Measurements from ENCODE around the gene PIK3R5.

The PIK3R5 gene

GRCh38 chr17:8879410-8879809 lies 86.1 kb downstream of the PIK3R5 start:
- no peak for DNase-seq (ENCODE audit: low read depth in 2 of 2)

DNA sequence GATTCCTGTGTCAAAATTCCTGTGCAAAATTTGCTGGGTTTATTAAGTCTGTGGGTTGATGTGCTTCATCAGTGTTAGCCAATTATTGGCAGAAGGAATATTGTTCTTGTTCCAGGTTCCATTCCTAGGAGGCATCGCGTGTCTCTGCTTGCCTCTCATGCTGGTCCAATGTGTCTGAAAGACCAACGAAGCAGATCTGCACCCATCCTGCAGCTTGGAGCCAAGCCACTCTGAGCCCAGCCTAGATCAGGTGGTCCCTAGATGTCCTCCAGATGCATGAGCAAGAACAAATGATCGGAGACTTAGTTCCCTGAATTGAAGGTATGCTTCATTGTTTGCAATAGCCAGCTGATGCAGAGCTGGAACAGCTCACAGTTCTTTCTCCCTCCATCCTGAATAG lies 87.5 kb downstream of the PIK3R5 start:
- DNase-seq (ENCODE audit: low read depth in 2 of 2): no peak

DNA sequence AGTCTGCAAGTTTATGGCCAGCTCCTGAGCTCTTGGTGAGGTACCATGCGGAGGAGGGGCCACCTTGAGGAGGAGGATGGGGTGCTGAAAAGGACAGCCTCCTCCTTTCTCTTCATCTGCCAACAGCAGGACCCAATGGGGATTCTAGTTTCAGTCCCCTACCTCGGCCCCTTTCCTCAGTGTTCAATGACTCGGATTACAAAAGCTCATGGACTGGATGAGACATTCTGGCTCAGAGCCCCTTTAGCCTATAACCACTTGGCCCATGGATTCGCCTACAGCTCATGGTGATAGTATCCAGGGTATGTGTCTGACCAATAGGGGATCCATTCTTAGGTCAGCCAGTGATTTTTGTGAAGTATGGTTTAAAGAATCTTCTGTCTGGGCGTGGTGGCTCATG lies 89.5 kb downstream of the PIK3R5 start:
- no peak for DNase-seq (ENCODE audit: low read depth in 2 of 2)

DNA sequence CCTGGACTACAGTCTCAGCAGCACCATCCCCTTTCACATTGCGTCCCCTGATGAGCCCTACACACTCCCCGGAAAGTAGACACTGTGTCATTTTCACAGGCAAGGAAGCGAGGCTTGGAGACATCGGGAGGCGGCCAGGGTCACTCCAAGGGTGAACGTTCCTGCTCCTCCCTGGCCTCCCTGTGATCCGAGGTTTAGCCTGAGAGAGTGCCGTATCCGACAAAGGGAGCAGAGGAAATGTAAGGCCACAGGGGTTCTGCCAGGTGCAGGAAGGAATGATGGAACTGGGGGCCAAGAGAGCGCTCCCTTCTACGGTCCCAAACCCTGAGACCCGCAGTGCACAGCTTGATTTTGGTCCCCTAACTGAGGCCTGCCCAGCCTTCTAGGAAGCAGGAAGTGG lies 90.1 kb downstream of the PIK3R5 start:
- no peak for DNase-seq (ENCODE audit: low read depth in 2 of 2)

GRCh38 chr17:8873801-8874715 lies 91.4 kb downstream of the PIK3R5 start:
- no peak for DNase-seq (ENCODE audit: low read depth in 2 of 2)

- no peak for DNase-seq (ENCODE audit: low read depth in 2 of 2)
Measured at GRCh38 chr17:8872705-8873435, 92.6 kb downstream of the PIK3R5 start.

- no peak for DNase-seq (ENCODE audit: low read depth in 2 of 2)
Measured at GRCh38 chr17:8872036-8872704, 93.3 kb downstream of the PIK3R5 start.

GRCh38 chr17:8871081-8871581 lies 94.4 kb downstream of the PIK3R5 start:
- DNase-seq (ENCODE audit: low read depth in 2 of 2): no peak

DNA sequence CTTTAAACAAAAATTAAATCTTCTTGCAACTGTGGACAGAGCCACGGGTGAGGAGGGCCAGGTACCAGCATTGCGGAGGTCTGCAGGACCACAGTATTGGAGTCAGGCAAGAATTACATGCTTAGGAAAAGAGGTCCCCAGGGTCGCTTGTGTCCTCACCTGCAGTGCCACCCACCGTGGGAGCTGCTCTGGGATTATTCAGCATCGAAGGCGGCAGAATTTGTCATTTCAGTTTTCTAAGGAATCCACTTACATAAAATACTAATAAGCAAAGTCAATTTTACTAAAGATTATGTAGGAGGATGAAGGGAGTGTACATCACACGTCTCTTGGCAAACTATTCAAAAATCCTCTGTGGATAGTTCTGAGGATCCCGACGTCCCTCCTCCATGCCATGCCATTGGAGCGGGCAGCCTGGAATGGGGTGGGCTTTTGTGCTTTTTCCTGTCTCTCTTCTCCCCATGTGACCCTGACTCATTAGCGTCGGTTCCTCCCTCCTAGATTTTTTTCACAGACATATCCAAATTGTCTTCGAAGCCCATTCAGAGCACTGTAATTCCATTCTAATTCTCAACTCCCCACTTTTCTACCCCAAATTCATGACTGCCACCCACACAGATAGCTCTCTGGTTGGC lies 95.0 kb downstream of the PIK3R5 start:
- no peak for DNase-seq (ENCODE audit: low read depth in 2 of 2)

DNA sequence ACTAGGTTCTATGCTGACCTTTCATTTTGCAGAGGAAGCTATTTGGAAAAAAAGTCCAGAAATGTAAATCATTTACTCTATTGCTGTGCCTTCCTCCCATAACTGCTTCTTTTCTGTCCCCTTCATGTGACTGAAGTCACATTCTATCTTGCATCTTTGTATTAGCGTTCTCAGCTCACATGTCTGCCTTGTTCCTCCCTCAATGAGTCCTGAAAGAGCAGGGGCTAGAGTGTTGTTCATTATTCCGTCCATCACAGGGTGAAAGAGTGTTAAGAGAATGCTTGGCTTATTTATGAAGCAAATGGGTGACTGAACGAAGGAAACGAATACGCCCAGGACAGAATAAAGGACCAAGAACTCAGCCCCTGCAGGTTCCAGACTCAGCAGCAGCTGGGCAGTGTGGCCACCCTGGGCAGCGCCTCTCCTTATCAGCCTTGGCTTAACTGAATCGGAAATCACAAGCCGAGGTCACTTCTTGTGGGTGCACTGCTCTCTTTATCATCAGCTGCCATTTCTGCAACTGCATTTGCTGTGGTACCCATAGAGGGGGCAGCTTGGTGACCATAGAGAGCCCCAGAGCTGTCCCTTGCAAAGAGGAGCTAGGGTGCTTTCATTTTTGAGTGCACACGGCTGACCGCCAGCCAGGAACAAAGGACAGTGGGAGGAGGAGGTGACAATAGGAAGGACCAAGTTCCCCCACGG lies 96.2 kb downstream of the PIK3R5 start:
- DNase-seq (ENCODE audit: low read depth in 2 of 2): no peak

DNA sequence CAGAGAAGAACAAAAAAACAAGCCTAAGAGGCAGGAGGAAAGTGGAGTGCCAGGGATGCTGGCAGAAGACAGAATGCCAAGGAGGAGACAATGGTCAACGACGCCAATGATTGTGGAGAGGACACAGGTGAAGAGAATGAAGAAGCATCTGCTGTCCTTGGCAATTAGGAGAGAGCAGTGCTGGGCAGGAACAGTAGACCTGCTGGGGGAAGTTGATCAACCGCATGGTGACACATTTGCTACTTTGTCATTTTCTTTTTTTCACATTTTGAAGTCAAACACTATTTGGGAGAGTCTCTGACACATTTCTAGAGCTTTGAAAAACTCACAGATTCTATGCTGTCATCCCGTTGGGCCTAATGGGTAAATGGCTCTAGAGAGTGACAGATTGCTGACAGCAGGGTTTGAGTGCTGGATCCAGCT lies 97.0 kb downstream of the PIK3R5 start:
- no peak for DNase-seq (ENCODE audit: low read depth in 2 of 2)

DNA sequence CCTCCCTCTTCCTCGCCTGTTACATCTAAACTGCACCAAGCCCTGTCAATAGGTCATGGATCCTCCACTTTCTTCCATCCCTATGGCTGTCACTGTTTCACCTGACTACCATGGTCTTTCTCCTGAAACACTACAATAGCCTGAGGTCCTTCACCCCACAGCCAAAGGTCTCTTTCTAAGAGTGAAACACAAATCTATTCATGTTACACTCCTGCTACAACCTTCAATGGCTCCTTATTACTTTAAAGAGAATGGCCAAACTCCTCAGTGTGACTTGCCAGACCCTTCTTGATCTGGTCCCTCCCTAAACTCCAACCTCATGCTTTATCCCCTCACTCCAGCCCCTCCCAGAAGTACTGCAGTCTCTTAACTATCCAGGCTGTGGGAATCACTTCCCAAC lies 97.4 kb downstream of the PIK3R5 start:
- DNase-seq (ENCODE audit: low read depth in 2 of 2): no peak

DNA sequence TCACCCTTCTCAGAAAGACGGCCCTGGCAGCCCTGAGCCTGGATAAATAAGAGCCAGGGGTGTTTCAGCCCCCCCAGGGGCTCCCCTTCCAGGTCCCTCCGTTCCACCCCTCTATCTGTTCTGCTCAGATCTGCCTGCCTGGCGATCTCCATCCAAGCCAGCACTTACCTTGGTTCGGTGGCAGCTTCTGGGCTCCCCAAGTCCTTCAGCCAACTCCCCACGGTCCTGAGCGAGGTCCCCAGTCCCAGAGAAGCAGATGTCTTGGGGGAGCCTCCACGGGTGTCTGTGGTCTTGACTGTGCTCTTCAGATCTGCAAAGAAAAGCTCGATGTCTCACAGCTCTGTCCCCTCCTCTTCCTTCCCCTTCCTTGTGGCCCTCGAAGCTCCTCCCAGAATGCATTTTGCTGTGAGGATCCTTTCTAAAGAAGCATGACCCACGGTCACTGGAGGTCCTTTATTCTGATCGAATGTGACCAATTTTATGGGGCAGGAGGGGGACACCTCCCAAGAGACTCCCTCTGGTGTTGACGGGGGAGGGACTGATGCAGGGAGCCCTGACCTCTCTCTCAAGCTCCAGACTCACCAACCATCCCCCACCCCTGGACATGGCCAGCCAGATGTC lies 98.0 kb downstream of the PIK3R5 start, which contains the start of gene PIK3R6:
Gene PIK3R6 (minus strand): TSS at position 314 of the 621 bp plus-strand sequence. CDS start 17,880 bp downstream, outside the sequence.
- DNase-seq (ENCODE audit: low read depth in 2 of 2): no peak

DNA sequence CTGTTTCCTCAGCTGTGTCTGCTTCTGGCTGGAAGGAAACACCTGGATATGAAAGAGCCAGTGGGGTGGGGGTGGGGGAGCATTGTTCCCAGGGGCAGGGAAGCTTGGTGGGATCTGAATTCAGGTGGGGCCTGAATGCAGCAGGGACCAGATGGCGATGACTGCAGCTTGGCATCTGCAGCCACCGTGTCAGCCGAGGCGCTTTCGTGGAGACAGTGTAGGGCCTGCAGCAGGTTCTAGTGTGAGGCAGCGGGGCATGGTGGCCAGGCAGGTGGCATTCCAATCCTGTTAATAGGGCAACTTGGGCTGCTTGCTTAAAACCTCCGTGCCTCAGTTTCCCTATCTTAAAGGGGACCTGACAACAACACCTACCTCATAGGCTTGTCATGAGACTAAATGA lies 99.7 kb downstream of the PIK3R5 start:
- no peak for DNase-seq (ENCODE audit: low read depth in 2 of 2)

GRCh38 chr17:8865385-8865784 lies 100.1 kb downstream of the PIK3R5 start:
- no peak for DNase-seq (ENCODE audit: low read depth in 2 of 2)

GRCh38 chr17:8862213-8863056 lies 103.1 kb downstream of the PIK3R5 start:
- no peak for DNase-seq (ENCODE audit: low read depth in 2 of 2)

- DNase-seq (ENCODE audit: low read depth in 2 of 2): no peak
Measured at GRCh38 chr17:8861495-8862181, 103.9 kb downstream of the PIK3R5 start.

DNA sequence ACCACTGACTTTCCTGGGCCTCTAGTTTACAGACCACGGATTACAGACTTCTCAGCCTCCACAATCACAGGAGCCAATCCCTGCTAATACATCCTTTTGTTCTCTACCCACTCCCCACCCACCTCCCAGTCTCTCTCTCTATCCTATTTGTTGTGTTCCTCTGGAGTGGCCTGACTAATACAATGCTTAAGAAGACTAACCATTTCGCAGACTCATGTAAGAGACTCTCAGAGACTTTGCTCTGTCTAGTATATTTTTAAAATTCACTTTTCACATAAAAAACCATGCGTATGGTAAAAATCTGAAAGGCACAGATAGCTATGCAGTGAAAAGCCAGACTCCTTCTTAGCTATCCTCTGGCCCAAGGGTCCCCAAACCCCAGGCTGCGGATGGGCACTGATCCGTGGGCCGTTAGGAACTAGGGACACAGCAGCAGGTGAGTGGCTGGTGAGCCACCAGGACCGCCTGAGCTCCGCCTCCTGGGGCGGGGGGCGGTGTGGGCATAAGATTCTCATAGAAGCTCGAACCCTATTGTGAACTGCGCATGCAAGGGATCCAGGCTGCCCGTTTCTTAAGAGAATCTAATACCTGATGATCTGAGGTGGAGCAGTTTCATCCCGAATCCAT lies 105.6 kb downstream of the PIK3R5 start:
- no peak for DNase-seq (ENCODE audit: low read depth in 2 of 2)

All from stimulated activated CD8-positive, alpha-beta memory T cell treated with anti-CD3 and anti-CD28 coated beads, Interleukin-15, amount 100 ng/mL, for 48 hours (primary cell).